ENCODE measurements around the gene SMG6. TPM values are rescaled to one million over a fixed set of nuclear protein-coding genes. Genes with fewer than 3 reads are reported as not detected.

The SMG6 gene
- total RNA-seq, 2 donors from 2014 or later = 18.3 to 23.6 TPM

- no peak for DNase-seq
- H3K9ac ChIP-seq (ENCODE audit: low read depth in 2 of 2, low read length in 2 of 2) = no peak overlapping the region
- TF ChIP-seq, protein P1, sequence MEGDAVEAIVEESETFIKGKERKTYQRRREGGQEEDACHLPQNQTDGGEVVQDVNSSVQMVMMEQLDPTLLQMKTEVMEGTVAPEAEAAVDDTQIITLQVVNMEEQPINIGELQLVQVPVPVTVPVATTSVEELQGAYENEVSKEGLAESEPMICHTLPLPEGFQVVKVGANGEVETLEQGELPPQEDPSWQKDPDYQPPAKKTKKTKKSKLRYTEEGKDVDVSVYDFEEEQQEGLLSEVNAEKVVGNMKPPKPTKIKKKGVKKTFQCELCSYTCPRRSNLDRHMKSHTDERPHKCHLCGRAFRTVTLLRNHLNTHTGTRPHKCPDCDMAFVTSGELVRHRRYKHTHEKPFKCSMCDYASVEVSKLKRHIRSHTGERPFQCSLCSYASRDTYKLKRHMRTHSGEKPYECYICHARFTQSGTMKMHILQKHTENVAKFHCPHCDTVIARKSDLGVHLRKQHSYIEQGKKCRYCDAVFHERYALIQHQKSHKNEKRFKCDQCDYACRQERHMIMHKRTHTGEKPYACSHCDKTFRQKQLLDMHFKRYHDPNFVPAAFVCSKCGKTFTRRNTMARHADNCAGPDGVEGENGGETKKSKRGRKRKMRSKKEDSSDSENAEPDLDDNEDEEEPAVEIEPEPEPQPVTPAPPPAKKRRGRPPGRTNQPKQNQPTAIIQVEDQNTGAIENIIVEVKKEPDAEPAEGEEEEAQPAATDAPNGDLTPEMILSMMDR (IDR thresholded peaks at IDR 0.05) = no peak
- H3K36me3 ChIP-seq = no peaks in the 10 kb centered on the region
- no peak overlapping the region for H3K4me3 ChIP-seq
- no peaks in the 10 kb centered on the region for H3K27me3 ChIP-seq
- H3K4me1 ChIP-seq = no peaks in the 10 kb centered on the region
- peak overlapping the region; percentile 65 for H3K27ac ChIP-seq
- H3K9me3 ChIP-seq = no peaks in the 10 kb centered on the region
- intact Hi-C loops (cut with DNase I) = no loop called here
Measured at GRCh38 chr17:2074919-2075318, 228.7 kb downstream of the SMG6 start.

DNA sequence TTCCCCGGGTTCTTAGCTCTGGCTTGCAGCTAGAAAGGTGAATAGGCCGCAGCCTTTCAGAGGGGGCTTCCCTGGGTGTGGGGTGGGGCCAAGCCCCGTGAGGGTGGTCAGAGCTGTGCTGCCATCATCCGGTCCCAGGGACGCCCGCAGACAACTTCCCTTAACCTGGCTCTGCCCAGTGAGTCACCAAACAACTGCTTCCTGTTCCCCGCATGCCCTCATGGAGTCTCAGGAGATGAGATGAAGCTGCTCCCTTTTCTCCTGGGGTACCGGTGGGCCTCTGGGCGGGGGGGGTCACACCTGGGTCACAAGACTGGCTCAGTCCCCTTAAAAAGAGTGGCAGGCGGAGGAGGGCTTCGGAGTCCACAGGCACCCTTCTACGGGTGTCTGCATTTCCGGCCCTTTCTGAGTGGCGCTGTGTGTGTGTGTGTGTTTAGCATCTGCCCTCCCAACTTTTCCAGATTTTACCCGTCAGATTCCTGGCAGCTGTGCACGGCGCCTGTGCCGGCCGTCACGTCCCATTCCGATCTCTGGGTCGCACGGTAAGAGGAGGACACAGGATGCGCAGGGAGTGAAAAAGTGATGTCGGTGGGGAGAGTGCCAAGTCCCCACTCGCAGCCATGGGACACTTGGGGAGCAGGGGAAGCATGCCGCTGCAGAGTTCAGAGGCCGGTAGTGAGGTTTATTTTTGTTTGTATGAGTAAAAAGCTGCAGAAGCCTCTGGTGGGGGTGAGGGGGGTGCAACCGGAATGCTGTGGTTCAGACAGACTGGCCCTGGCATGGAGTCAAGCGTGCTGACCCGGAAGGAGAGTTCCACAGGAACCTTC, 231.9 kb downstream of the SMG6 start:
- DNase-seq = peak; percentile 52
- no peaks in the 10 kb centered on the region for H3K9me3 ChIP-seq
- TF ChIP-seq, protein P1 (IDR thresholded peaks at IDR 0.05) = no peak
- H3K27me3 ChIP-seq = no peaks in the 10 kb centered on the region
- H3K36me3 ChIP-seq = no peaks in the 10 kb centered on the region
- peak overlapping the region; percentile 14 to 40 for H3K9ac ChIP-seq (ENCODE audit: low read depth in 2 of 2, low read length in 2 of 2)
- peak overlapping the region; percentile 45 for H3K27ac ChIP-seq
- H3K4me1 ChIP-seq = no peaks in the 10 kb centered on the region
- no peak overlapping the region for H3K4me3 ChIP-seq
- intact Hi-C loops (cut with DNase I) = no loop called here

- intact Hi-C loops (cut with DNase I) = no loop called here
- Histone ChIP-seq H3K9me3 (no peaks in the 10 kb centered on the region), H3K27me3 (no peaks in the 10 kb centered on the region), H3K4me1 (no peaks in the 10 kb centered on the region), H3K4me3 (no peak overlapping the region), H3K36me3 (no peaks in the 10 kb centered on the region), H3K9ac (ENCODE audit: low read depth in 2 of 2, low read length in 2 of 2) (peak overlapping the region; percentile 14 to 40), H3K27ac (peak overlapping the region; percentile 45)
- TF ChIP-seq, protein P1 (IDR thresholded peaks at IDR 0.05) = no peak
- no peak for DNase-seq
Measured at GRCh38 chr17:2071024-2071385, 232.6 kb downstream of the SMG6 start.

DNA sequence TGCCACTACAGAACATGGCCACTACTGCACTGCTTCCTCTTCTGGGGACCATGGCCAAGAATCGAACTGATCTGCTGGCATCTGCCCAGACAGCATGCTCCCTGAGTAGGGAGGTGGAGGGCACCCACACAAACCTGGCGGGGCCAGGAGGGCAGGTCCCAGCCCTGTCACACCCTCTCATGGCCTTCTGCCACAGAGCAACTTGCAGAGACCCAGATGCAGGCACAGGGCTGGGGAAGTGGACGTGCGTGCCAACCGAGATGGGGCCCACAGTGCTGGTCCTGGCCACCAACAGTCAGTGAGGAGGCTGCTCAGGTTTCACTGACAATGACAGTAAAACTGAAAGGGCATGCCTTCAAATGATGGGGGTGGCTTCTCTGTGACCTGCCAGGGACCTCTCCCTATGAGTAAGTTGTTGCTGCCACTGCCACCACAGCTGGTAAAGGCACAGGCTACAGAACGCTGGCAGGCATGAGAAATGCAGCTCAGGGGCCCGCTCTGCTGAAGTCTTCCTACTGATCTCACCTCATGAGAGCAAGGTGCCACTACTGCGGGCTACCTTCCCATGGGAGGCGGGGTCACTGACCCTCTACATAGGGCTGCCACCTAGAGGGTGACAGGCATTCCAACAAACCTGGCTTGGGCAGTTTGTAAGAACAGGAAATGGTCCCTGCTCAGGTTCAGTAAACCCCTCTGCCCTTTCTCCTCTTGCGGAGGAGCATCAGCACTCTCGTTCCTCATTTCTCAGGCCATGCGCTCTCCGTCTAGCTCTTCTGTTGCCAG, 233.2 kb downstream of the SMG6 start:
- no peak for DNase-seq
- TF ChIP-seq, protein P1 (IDR thresholded peaks at IDR 0.05) = no peak
- Histone ChIP-seq H3K36me3 (no peaks in the 10 kb centered on the region), H3K27me3 (no peaks in the 10 kb centered on the region), H3K4me1 (no peaks in the 10 kb centered on the region), H3K9ac (ENCODE audit: low read depth in 2 of 2, low read length in 2 of 2) (peak overlapping the region; percentile 14 to 40), H3K4me3 (no peak overlapping the region), H3K27ac (peak overlapping the region; percentile 45), H3K9me3 (no peaks in the 10 kb centered on the region)
- intact Hi-C loops (cut with DNase I) = no loop called here

DNA sequence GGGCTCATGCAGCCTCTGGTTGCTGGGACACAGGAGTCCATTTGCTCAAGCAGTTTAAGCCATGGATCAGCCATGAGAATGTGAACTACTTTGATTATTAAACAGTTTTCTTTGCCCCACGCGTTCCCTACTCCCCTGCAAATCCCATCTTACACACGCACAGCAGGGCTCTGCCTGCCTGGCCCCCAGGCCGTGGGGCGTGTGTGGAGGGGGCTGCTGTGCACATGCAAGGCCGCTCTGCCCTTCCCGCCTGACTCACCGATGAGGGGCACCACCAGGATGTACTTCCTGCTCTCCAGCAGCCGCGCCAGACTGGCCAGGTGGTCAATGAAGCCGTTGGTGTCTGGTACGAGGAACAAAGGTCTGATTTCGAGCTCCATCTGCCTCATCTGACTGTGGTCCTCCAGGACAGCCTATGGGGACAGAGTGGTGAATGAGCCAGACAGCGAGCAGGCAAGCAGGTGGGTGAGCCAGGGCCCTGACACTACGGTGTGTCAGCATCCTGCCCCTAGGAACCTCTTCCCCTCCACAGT, 235.0 kb downstream of the SMG6 start:
- intact Hi-C loops (cut with DNase I) = no loop called here
- Histone ChIP-seq H3K27ac (peak overlapping the region; percentile 53), H3K36me3 (no peaks in the 10 kb centered on the region), H3K27me3 (no peaks in the 10 kb centered on the region), H3K9ac (ENCODE audit: low read depth in 2 of 2, low read length in 2 of 2) (peak overlapping the region in 1 of 2 donors; percentile 28), H3K9me3 (no peaks in the 10 kb centered on the region), H3K4me1 (no peaks in the 10 kb centered on the region), H3K4me3 (no peak overlapping the region)
- TF ChIP-seq, protein P1 (IDR thresholded peaks at IDR 0.05) = no peak
- DNase-seq = no peak
